Limb (tissue), 2 donors: Measurements from ENCODE around the gene BLID.

Experiments used
- DNase-seq, 2 donors: peaks; one replicate each; pipeline ENCODE4 v3.0.0-alpha.2; 2016; ENCODE audit errors: extremely low spot score in 2 of 2

The BLID gene

DNA sequence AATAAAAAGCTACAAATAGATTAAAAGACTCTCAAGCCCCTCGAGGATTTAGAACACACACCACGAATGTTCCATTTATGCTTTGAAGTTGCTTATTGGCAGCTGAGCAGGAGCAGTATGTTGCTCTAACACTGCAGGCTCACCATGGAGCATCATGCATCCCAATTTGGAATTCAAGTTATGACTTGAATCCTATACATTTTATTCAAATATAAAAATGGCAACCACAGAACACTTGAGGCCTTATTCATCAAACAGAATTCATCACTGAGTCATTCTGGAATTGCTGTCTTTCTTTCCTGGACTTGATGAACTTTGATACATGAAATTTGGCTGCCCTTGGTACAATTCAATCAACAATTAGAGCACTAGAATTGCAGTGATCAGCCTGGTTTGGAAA is 24.5 kb upstream of the BLID start:
- DNase-seq: no peak

DNA sequence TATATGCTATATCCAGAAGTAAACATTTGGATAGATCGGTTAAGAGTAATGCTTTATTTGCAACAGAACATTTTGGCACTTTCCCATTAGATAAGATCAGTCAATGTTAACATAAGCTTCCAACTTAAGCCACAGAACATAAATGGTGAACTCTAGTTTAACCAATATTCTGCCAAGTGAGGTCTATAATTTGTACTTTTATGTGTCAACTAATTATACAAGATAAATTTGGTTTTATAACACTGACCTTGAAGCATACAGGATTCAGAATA is 23.5 kb upstream of the BLID start:
- no peak for DNase-seq

DNA sequence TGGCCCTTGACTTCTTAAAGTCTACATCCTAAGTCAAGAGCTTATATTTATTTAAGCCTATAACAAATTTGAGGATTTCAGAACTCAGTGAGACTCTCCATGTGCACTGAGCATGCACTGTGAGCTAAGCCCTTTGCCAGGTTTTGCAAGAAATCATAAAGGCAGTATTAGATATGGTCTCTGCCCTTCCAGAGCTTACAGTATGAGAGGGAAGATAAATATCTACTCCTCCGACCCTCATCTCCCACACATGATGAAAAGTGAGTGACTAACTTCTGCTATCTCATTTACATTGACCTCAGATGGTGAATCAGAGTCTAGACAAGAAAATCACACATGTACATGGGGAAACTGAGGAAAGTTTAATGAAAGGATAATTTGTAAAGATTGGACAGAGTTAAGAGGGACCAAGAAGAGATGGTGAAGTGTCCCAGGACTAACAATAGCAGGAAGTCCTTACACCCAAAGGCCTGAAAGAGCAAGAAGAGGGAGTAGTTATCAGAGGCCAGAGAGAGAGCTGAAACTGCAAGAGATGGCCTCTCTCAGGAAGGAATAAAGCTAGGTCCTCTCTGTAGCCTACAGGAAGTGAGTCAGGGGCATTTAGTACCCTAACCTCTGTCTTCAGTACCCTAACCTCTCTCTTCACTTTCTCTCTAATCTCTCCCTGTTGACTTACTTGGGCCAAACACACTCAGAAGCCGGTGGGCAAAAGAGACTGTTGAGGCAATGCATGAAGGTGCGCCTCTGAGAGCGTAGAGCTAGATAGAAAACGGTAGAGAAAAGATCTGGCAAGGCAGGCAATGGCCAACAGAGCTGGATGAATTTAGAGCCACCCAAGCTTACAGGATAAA is 23.0 kb upstream of the BLID start:
- no peak for DNase-seq

DNA sequence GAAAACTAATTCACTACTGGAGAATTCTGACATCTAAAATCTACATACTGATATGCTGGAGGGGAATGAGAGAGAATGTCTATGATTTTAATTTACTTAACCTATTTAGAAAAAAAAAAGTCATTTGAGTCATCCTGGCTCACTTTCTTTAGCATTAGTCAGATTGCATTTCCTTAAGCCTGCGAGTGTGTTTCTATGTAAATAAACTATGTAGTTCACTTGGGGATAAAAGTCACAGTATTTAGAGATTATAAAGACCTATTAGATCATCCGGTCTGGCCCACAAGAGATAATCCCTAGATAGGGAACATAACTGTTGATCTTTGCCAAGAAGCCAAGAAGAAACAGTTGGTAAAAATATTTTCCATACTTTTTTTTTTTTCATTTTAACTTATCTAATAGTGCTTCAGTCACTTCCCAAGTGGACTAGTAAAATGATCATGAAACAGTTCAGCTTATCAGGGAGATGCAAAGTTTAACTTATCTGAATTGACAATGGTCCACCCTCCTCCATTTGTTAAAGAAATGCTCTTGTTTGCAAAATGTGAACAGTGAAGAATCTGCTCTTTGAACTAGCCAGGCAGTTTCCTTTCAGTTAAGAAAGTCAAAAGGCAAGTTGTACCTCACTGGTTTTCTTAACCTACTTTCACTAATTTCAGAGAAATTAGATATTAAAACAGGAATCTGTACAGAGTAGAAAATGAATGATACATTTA is 21.2 kb upstream of the BLID start:
- DNase-seq: peak in 1 of 2 donors; percentile 34

DNA sequence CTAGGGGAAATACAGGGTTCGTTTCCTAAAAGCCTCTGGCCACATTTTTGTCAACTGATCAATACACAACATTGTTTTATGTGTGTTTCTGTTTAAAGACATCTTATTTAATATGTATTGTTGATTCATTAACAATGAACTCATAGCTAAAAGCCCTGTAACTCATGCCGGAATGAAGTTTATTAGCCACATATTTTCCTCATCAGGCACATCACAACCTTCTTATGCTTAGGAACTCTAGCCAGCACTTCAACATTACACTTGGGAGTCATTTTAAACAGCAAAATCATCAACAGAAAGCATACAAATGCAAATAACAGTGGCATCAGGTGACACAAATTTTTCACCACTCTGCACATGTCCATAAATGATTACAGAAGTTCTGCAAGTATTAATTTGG is 15.1 kb upstream of the BLID start:
- no peak for DNase-seq

DNA sequence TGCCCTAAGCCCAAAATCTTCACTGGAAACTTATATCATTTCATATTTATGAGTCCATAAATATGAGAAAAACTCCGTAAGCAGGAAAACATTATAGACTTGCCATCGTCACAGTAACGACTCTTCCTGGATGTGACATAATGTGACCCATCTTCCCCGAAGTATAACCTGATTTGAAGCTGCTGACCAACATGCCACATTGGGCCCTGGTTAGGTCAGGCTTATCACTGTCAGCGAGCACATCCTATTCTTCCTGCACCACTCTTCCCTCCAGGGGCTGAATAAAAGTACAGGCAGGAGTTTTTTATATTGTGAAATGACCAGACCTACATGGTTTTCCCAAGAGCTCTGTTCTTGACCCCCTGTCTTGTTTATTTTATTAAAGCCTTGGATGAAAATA is 12.1 kb upstream of the BLID start:
- DNase-seq: no peak

DNA sequence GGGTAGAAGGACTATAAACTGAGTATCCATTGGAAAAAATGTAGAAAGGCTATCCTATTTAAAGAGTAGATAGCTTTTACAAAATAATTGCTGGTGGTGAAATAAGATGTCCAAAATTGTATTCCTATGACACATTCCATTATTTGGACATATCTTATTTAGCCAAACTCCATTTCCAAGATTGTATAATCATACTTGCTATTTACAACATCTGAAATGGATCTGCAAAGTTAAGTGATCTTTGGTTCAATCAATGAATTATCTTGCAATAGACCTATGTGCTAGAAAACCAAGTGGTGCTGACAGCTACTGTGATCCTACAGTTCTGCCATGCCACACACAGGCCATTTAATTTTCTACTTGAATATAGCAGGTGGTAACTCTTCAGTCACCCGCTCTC is 11.0 kb upstream of the BLID start:
- no peak for DNase-seq

DNA sequence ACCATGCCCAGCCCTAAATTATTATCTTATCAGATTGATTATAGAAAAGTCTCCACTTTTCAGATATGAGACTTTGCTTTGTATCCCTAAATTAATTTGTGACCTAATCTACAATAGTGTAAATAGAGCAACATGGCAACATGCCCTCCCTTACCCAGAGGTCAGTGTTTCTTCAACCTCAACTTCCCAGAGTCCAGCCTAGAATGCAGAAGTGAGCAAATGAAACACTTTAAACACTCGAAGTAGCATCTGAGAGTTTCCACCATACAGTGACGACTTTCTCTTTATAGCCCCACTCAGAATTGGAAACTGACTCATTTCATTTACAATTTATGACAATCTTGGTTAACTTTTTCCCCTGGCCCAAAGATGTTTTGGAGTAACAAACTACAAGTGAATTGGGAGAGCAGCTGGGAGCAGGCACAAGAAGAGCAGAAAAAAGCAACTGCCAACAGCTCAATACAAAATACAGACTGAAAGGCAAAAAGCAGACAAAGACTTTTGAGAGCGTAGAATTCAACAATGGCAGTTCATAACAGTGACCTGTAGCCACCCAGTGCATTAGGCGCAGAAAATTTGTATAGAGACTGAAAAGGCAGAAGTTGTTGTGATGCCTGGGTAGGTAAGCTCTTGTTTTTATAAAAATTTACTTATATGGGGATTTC is 10.1 kb upstream of the BLID start:
- no peak for DNase-seq

DNA sequence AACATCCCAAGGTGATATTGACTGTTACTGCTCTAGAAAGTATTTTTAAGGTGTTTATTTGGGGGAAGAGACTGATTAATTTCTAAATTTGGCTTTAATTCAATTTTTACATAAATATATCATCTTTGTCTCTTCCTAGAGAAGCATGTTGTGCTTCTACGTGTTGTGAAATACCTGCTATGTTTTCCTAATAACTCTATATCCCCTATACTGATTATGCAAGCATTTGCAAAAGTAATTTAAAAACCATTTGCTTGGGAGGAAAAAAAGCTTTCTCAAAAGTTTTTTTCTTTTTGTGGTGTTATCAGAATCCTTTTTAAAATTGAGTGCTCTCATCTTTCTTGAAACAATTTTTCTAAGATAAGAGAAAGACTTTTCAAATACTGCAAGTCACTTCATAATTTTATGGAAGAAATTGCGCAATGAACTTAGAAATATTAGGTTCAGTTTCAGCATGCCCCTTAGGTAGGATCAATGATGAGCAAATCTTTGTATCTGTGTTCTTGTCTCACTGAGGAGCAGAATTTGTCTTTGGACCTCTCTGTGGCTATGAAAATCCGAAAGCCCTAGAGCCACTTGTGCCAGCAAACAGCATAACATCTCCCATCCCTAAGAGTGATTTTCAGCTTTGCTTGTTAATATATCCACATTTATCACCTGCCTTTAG is 7.4 kb upstream of the BLID start:
- DNase-seq: no peak

DNA sequence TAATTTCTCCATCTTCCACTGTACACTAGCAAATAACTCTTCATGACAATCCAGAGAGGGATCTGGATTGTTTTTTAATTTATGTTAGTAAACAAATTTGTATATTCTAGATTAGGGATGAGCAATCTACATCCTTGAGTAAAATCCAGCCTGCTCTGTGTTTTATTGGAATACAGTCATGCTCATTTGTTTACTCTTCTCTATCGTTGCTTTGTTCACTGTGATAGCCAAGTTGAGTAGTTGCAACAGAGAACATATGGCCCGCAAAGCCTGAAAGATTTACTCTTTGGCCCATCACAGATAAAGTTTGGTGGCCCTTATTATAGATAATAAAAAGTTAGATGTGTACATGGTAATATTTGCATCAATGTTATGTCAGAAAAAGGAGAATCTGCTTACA is 6.2 kb upstream of the BLID start:
- DNase-seq: no peak

DNA sequence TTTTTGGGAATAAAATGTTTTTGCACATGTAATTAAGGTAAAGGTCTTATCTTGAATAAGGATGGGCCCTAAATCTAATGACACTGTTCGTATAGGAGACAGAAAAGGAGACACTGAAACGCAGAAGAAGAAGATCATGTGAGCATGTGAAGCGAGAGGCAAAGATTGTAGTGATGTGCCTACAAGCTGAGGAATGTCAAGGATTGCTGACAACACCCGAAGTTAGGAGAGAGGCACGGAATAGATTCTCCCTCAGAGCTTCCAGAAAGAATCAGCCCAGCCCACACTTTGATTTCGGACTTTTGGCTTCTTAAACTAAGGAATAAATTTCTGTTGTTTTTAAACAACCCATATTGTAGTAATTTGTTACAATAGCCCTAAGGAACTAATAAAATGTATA is 4.1 kb upstream of the BLID start:
- DNase-seq: no peak

DNA sequence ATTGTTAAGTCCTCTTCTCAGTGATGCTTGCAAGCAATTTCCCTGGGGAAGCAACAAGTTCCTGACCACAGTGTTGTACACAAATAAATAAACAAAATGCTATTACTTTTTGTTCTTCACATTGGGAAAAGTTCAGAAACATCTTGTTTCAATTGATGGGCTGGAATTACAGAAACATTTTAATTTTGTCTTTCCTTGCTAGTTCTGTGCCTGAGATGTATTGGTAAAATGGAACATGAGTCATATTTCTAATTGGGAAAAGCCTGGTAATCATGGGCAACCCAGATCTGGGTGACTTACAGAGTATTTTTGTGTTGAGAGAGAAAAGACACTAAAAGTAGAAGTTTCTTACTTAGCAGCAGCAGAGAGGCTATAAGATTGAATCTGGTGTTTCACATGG is 576 bp upstream of the BLID start:
- DNase-seq: no peak

DNA sequence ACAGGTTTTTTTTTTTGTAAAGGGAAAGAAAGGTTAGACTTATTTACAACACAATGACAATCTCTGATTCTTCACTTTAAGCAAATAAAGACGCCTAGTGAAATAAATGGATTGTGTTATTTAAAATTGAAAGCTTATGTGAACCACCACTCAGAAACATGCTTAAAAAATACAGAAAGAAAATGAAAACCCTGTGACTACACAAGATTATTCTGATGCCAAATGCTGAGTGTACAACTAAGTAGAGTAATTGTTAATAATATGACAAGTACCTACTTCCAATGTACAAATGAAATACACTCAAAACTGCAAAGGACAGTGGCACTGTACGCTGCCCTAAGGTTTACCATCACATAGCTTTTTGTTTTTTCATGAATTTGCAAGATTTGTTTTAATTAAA is 1.0 kb downstream of the BLID start:
- no peak for DNase-seq

DNA sequence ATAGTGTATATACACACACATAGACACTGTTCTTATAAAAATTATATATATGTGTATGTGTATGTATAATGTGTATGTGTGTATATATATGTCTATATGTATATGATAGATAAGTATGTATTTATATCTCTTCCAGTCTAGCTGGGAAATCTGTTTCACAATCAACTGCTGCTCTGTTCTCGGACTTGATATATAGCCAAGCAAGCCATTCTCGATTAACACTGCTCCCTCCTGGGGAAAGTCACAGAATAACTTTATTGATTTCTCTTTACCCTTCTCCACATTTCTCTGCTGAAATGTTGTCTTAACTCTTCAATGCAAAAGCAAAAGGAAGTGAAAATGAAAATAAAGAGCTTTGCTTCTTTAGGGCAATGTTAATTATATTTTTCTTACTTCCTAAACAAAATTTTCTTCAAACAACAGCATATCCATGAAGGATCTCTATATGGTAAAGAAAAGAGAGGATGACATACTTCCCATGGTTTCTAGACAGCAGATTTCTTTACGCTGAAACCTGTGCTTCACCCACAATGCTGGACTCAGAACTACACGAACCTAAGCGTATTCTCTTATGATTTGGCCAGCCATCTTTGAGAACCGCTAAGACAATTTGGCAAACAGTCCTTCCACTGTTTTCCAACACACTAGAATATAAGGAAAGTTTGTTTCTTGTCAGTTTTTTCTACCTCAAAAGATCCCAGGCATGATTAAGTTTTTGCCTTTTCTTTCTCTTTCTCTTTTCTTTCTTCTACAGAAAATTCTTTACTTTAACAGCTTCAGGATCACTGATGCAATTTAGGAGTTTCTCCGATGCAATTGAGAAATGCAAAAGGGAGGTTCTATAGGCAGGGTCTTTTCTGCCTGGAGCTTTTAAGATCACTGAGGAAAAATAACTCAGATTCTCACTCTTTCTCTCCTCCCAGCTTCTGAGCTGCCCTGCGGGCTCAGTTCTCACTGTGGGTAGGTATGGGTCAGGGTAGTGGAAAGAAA is 1.9 kb downstream of the BLID start:
- peak in 1 of 2 donors; percentile 43 for DNase-seq

DNA sequence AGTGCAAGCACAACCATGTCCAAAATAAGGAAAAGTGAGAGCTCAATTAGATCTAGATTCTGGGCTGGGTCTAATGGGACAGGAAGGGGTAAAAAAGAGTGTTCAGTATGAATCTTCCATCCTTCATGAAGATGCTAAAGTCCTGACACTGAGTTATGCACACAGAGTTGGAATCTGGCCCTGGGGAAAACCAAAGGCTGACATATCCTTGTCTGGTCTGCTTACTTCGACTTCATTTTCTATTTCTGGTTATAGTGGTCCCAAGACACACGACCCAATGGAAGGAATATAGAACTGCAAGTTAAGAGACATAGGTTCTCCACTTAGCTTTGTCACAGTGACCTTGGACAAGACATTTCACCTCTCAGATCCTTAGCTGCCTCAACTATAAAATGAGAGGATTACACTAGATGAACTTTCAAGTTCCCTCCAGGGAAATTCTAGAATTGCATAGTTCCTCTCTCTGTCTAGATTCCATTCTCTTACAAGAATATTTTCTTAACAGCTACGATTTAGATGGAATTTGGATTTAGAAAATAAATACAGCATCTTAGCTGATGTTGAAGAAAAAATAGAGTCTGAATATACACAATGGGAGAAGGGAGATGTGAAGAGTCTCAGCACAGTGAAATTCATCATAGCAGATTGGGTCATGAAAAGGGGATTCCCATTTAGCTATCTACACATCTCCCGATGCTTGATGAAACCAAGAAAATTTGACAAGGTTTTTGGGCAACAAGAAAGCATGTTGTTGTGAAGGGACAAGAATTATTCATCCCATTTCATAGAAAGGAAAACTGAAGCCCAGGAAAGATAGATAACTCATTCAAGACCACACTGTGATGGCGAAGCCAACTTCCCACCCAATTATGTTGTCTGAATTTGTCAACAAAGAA is 3.3 kb downstream of the BLID start:
- DNase-seq: no peak

DNA sequence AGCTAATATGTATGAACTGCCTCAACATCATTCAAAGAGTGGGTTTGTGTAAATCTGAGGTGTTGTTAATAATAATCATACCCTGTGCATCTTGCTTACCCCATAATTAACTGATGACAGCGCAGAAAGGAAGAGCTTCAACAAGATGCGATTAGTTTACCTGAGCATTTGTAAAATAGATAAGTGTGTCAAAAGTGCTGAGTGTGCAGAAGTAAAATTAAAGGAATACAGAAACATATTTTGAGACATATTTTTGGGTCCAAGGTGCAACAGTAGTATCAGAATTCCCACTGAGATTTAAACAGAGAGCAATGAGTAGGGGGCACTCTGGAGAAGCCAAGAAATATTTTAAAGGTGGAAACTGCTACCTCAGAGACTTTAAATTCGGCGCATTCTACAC is 6.1 kb downstream of the BLID start:
- DNase-seq: no peak

DNA sequence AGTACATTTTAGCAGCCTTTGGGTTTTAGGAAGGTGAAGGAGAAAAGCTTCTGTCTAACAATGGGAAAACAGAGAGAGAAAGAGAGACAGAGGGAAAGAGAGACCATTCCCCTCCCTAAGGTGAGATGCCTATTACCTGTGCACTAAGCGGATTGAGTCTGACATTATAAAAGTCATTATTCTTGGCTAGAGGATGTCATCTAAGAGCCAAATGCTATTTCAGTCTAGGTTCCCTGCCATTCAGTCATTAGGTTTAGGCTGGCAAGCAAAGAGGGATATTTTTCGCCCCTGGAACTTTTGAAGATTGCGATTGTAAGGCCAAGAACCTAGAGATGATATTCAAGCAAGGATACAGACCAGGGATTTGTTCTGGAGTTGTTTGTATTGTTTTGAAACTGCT is 7.2 kb downstream of the BLID start:
- no peak for DNase-seq

DNA sequence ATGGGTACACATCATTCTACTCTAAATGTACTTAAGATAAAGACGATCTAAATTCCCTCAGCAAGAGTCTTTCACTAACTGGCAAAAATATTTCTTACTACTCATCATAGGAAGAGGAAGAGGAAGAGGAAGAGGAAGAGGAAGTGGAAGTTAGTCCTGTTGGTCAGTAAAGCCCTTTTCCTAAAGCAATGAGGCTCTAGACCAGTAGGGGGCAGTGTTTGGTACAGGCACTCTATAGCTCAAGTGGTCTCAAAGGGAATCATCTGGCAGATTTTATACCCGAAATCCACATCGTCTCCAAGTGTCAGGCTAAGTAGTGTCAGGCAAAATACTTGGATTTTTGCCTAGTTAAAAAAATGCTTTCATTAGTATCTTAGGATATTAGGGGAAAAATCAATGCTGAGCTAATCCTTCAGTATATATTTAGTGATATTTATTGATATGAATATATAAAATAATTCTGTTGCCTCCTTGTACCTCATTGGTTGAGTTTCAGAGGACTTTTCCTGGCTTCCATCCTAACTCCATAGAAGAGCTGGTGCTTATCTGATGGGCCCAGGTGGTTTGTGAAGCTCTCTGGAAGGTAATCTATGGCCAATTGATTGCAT is 7.7 kb downstream of the BLID start:
- no peak for DNase-seq

DNA sequence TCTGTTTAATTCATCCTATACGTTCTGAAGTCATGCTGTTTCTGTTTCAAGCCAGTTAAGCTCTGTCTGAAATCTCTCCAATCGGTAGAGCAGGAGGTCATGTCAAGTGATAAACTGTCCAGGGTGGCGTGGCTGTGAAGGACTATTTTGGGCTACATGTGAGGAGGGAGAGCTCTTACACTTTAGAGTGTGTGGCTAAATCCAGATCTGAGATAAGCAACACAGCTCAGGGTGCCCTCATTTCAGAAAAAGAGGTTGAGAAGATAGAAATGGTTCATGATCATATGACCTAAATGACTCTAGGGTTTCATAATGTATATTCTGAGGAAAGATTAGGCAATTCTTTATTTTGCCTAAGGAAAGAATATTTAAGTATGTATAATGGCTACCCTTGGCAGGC is 8.4 kb downstream of the BLID start:
- DNase-seq: no peak

DNA sequence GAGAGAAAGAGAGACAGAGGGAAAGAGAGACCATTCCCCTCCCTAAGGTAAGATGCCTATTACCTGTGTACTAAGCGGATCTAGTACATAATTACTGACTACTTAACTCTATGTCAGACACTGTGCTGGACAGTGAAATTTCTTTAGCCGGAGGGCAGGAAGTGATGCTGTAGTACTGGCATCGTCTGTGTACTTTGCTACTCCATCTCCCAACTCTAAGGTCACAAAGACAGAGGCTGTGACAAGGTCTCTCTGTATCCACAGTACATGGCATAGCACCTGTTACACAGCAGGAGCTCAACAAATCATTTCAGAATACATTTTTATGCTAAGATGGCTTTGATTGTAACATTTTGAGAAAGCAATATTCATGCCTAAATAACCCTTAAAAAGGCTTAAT is 9.0 kb downstream of the BLID start:
- DNase-seq: no peak
